ENCODE results near the gene SEZ6L2.
A peak's percentile ranks its signal among the peaks of the same experiment; 100 is the strongest.
"Not testable (repeated sequence)": the region's sequence is repeated elsewhere in the genome, so short reads cannot be mapped to it uniquely, and the experiment has no call there.

SEZ6L2 gene

GRCh38 chr16:29910819-29911675 lies 11.7 kb upstream of the SEZ6L2 start:
- no peak for DNase-seq (ENCODE audit: low read depth in 2 of 2)

GRCh38 chr16:29909851-29910250 lies 10.5 kb upstream of the SEZ6L2 start:
- not testable (repeated sequence) for DNase-seq (ENCODE audit: low read depth in 2 of 2)

- no peak for DNase-seq (ENCODE audit: low read depth in 2 of 2)
Measured at GRCh38 chr16:29909391-29909790, 10.0 kb upstream of the SEZ6L2 start.

DNA sequence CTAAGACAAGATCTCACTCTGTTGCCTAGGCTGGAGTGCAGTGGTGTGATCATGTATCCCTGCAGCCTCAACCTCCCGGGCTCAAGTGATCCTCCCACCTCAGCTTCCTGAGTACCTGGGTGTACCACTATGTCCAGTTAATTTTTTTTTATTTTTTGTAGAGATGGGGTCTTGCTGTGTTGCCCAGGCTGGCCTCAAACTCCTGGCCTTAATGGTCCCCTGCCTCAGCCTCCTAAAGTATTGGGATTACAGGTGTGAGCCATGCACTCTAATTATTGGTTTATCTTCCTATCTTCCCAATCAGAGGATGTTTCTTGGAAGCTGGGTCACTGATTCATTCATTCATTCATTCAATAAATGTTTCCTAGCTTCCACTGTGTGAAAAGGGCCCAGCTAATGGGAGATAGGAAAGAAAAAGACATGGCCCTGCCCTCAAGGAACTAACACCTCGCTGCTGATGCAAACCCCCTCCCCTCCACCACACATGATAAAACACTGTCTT lies 9.4 kb upstream of the SEZ6L2 start:
- no peak for DNase-seq (ENCODE audit: low read depth in 2 of 2)

GRCh38 chr16:29907973-29908372 lies 8.6 kb upstream of the SEZ6L2 start:
- no peak for DNase-seq (ENCODE audit: low read depth in 2 of 2)

GRCh38 chr16:29906520-29907244 lies 7.3 kb upstream of the SEZ6L2 start:
- no peak for DNase-seq (ENCODE audit: low read depth in 2 of 2)

GRCh38 chr16:29905668-29906067 lies 6.3 kb upstream of the SEZ6L2 start:
- DNase-seq (ENCODE audit: low read depth in 2 of 2) = no peak

GRCh38 chr16:29904947-29905346 lies 5.6 kb upstream of the SEZ6L2 start:
- no peak for DNase-seq (ENCODE audit: low read depth in 2 of 2)

GRCh38 chr16:29903590-29903989 lies 4.2 kb upstream of the SEZ6L2 start:
- DNase-seq (ENCODE audit: low read depth in 2 of 2) = no peak

- DNase-seq (ENCODE audit: low read depth in 2 of 2) = no peak
Measured at GRCh38 chr16:29901607-29901945, 2.2 kb upstream of the SEZ6L2 start.

DNA sequence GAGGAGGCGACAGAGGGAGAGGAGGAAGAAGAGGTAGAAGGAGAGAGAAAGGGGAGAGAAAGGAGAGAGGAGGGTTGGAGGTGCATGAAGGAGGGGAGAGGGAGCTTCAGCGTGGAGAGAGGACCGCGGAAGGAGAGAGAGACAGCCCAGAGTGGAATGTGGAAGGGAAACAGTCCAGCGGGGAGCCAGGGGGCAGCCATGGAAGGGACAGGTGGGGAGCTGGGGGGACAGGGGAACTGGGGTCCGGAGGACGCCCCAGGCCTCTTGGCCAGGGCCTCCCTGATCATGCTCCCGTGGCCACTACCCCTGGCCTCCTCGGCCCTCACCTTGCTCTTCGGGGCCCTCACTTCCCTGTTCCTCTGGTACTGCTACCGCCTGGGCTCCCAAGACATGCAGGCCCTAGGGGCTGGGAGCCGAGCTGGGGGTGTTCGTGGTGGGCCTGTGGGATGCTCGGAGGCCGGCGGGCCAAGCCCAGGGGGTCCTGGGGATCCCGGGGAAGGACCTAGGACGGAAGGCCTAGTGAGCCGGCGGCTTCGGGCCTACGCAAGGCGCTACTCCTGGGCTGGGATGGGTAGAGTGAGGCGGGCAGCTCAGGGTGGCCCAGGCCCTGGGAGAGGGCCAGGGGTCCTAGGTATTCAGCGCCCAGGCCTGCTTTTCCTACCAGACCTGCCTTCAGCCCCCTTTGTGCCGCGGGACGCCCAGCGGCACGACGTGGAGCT lies 1.7 kb upstream of the SEZ6L2 start:
- no peak for DNase-seq (ENCODE audit: low read depth in 2 of 2)

DNA sequence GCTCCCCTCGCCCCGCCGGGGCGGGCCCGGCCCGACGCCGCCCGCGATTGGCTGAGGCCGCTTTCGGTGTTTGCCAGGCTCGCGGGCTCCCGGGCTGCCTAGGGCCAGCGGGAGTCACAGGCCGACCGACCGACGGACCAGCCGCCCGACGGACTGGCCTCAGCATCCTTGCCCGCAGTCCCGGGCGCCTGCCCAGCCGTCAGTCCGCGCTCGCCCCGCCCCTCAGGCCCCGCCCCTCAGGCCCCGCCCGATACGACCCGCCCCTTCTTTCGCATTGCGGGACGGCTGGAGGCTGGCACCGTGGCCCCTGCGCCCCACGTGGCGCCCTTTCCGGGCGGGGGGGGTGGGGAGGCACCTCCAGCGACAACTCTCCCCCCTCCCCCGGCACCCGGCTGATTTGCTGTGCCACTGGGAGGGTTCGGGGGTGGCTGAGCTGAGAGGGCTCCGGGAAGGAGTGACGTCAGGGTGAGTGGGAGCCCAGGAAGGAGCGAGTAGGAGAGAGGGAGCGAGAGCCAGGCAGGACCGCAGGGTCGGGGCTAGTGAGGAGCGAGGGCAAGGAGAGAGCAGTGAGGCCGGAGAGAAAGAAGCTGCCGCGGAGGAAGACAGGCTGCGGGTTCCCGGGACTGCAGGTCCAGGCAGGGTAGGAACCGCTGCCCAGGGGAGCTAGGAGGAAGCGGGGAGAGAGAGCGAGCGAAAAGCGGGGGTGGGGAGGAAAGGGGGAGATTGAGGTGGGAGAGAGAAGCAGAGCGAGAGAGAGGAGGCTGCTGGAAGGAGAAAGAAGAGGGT lies 945 bp upstream of the SEZ6L2 start, which contains the start of gene ASPHD1:
Gene ASPHD1, plus strand, starts transcription at position 387 of the 786 bp plus-strand sequence. CDS start 484 bp downstream, outside the sequence.
- peak in 1 of 2 donors; percentile 20 for DNase-seq (ENCODE audit: low read depth in 2 of 2)

- no peak for DNase-seq (ENCODE audit: low read depth in 2 of 2)
Measured at GRCh38 chr16:29898804-29899515, 390 bp downstream of the SEZ6L2 start.

DNA sequence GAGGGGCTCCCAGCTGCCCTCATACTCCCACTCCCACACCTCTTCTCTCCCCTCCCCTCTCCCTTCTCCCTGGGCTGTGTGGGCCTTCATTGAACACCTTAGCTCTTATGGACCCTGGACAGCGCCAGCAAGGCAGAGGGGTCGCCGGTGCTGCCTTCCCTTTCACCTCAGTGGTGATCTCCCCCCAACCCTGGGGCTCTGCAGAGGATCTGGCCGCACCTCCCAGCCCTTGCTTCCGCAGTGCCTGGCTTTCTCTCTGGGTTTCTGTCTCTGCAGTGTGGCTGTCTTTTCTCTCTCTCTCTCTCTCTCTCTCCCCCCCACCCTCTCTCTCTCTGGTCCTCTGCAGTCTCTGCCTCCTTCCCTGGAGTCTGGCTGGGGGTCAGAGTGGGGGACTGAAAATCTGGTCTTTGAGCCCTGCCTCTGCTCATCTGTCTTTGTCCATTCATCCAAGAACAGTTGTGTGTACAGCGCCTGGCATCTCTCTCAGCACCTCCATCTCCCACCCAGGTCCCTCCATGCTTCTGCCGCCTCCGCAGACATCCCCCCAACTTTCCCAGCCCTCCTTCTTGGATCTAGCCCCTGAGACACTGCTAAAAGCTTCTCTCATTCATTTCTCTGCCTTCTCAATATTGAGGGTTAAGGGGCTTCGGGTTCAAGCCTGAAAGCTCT lies 1.1 kb downstream of the SEZ6L2 start:
- no peak for DNase-seq (ENCODE audit: low read depth in 2 of 2)

DNA sequence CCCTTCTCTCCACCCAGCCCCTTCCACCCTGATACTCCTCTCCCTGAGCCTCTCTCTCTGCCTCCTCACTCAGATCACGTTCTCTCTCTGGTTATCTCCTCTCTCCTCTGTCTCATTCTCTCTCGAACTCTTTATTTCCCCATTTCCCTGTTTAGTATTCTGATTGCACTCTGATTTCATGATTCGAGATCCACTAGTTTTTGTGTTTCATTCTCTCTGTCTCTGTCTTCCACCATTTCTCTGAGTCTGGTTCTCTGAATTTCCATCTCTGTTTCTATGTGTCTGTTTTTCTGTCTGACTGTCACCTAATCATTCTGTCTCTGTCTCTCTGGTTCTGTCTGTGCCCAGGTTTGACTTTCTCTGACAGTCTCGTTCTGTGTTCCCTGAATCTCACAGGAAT lies 2.0 kb downstream of the SEZ6L2 start:
- no peak for DNase-seq (ENCODE audit: low read depth in 2 of 2)

DNA sequence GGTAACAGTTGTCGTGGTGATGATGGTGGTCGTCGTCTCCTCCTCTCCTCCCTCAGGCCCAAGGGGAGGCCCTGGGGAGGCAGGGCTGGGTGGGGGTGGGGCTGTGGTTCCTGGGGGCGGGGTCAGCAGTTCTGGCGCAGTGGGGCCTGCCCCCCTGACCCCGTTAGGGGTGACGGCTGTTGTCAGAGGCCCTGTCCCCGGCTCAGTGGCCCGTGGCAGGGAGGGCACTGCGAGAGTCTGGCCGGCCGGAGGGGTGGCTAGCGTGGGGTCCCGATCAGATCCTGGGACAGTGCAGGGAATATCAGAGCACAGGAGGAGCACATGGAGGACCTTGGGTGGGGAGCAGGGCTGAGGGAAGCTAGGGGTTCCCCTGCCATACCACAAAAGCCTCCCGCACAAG lies 2.5 kb downstream of the SEZ6L2 start:
- DNase-seq (ENCODE audit: low read depth in 2 of 2) = no peak

GRCh38 chr16:29894352-29894751 lies 5.0 kb downstream of the SEZ6L2 start:
- DNase-seq (ENCODE audit: low read depth in 2 of 2) = no peak

- DNase-seq (ENCODE audit: low read depth in 2 of 2) = no peak
Measured at GRCh38 chr16:29893553-29893952, 5.8 kb downstream of the SEZ6L2 start.

GRCh38 chr16:29892458-29892813 lies 6.9 kb downstream of the SEZ6L2 start:
- DNase-seq (ENCODE audit: low read depth in 2 of 2) = no peak
